Hematopoietic multipotent progenitor cell treated with erythropoietin and hydrocortisone succinate and interleukin-3 and kit ligand, for 8 days (in vitro differentiated cells): ENCODE data around the gene OPRD1.

ENCODE experiments used
- DNase-seq: peaks from one replicate; pipeline ENCODE4 v3.0.0-alpha.2; 2015

The OPRD1 gene

GRCh38 chr1:28914228-28915030 is 102.5 kb downstream of the OPRD1 start, which contains the start of gene EPB41:
EPB41 (plus strand) TSS chr1:28914569; CDS start chr1:28987438, 72,869 bp downstream.
- DNase-seq, result peak; percentile 88

GRCh38 chr1:28915031-28915895 is 103.3 kb downstream of the OPRD1 start:
- DNase-seq, result peak; percentile 39

- DNase-seq, result peak; percentile 33
Measured at GRCh38 chr1:28917757-28918118, 105.8 kb downstream of the OPRD1 start.
